ENCODE results near the gene ANXA7. TPM values are rescaled to one million over a fixed set of nuclear protein-coding genes. Genes with fewer than 3 reads are reported as not detected.

ANXA7 gene
- polyA plus RNA-seq, 4 donors, result 44.3 to 64.8 (median 55.7) TPM

- Histone ChIP-seq H3K4me3 (ENCODE audit: low read depth in 1 of 3, low read length in 3 of 3) (no peak overlapping the region), H3K27ac (ENCODE audit: low read depth in 1 of 3, low read length in 2 of 3) (no peak overlapping the region), H3K9me3 (ENCODE audit: control insufficient read depth in 2 of 2, insufficient read depth in 1 of 2, low read depth in 1 of 2, low read length in 1 of 2) (no peaks in the 10 kb centered on the region), H3K36me3 (ENCODE audit: control insufficient read depth in 3 of 3, insufficient read depth in 2 of 3, low read depth in 1 of 3, low read length in 3 of 3) (peaks cover 0 to 20% (median 3%) of the 10 kb centered on the region in 3 donors), H3K27me3 (ENCODE audit: control insufficient read depth in 3 of 3, insufficient read depth in 3 of 3, low read length in 3 of 3) (no peaks in the 10 kb centered on the region), H3K4me1 (ENCODE audit: control insufficient read depth in 3 of 3, insufficient read depth in 2 of 3, low read depth in 1 of 3, low read length in 2 of 3) (no peaks in the 10 kb centered on the region)
- 80 to 100% (median 93%) methylated on average over 1 of the region's 1 CpG for WGBS, 3 donors
- DNase-seq (no peak), FAIRE-seq (no peak)
Measured at GRCh38 chr10:73444457-73444856, 30.6 kb upstream of the ANXA7 start.

- H3K27ac ChIP-seq (ENCODE audit: low read depth in 1 of 3, low read length in 2 of 3), result no peak overlapping the region
- WGBS, 3 donors, result 86 to 100% (median 90%) methylated on average over 1 of the region's 1 CpG
- H3K36me3 ChIP-seq (ENCODE audit: control insufficient read depth in 3 of 3, insufficient read depth in 2 of 3, low read depth in 1 of 3, low read length in 3 of 3), result peaks cover 3 to 14% (median 11%) of the 10 kb centered on the region in 3 donors
- no peaks in the 10 kb centered on the region for H3K9me3 ChIP-seq (ENCODE audit: control insufficient read depth in 2 of 2, insufficient read depth in 1 of 2, low read depth in 1 of 2, low read length in 1 of 2)
- no peaks in the 10 kb centered on the region for H3K4me1 ChIP-seq (ENCODE audit: control insufficient read depth in 3 of 3, insufficient read depth in 2 of 3, low read depth in 1 of 3, low read length in 2 of 3)
- DNase-seq (no peak), FAIRE-seq (no peak)
- no peak overlapping the region for H3K4me3 ChIP-seq (ENCODE audit: low read depth in 1 of 3, low read length in 3 of 3)
- H3K27me3 ChIP-seq (ENCODE audit: control insufficient read depth in 3 of 3, insufficient read depth in 3 of 3, low read length in 3 of 3), result no peaks in the 10 kb centered on the region
Measured at GRCh38 chr10:73439605-73440312, 25.9 kb upstream of the ANXA7 start.

GRCh38 chr10:73439055-73439454, 25.2 kb upstream of the ANXA7 start:
- H3K27ac ChIP-seq (ENCODE audit: low read depth in 1 of 3, low read length in 2 of 3), result no peak overlapping the region
- H3K27me3 ChIP-seq (ENCODE audit: control insufficient read depth in 3 of 3, insufficient read depth in 3 of 3, low read length in 3 of 3), result no peaks in the 10 kb centered on the region
- FAIRE-seq (no peak), DNase-seq (no peak)
- H3K4me3 ChIP-seq (ENCODE audit: low read depth in 1 of 3, low read length in 3 of 3), result no peak overlapping the region
- peaks cover 3 to 11% (median 10%) of the 10 kb centered on the region in 3 donors for H3K36me3 ChIP-seq (ENCODE audit: control insufficient read depth in 3 of 3, insufficient read depth in 2 of 3, low read depth in 1 of 3, low read length in 3 of 3)
- no peaks in the 10 kb centered on the region for H3K4me1 ChIP-seq (ENCODE audit: control insufficient read depth in 3 of 3, insufficient read depth in 2 of 3, low read depth in 1 of 3, low read length in 2 of 3)
- WGBS, 3 donors, result 90 to 96% (median 94%) methylated on average over 1 of the region's 1 CpG
- H3K9me3 ChIP-seq (ENCODE audit: control insufficient read depth in 2 of 2, insufficient read depth in 1 of 2, low read depth in 1 of 2, low read length in 1 of 2), result no peaks in the 10 kb centered on the region

- H3K36me3 ChIP-seq (ENCODE audit: control insufficient read depth in 3 of 3, insufficient read depth in 2 of 3, low read depth in 1 of 3, low read length in 3 of 3), result peaks cover 3 to 9% (median 6%) of the 10 kb centered on the region in 3 donors
Measured at GRCh38 chr10:73433538-73433867, 19.6 kb upstream of the ANXA7 start, which contains the start of gene MSS51. MSS51 (minus strand) TSS chr10:73433561; CDS start chr10:73428284, 5,277 bp downstream.

GRCh38 chr10:73432646-73433537, 19.0 kb upstream of the ANXA7 start:
- no peak overlapping the region for H3K27ac ChIP-seq (ENCODE audit: low read depth in 1 of 3, low read length in 2 of 3)
- H3K4me1 ChIP-seq (ENCODE audit: control insufficient read depth in 3 of 3, insufficient read depth in 2 of 3, low read depth in 1 of 3, low read length in 2 of 3), result no peaks in the 10 kb centered on the region
- no peak overlapping the region for H3K4me3 ChIP-seq (ENCODE audit: low read depth in 1 of 3, low read length in 3 of 3)
- H3K27me3 ChIP-seq (ENCODE audit: control insufficient read depth in 3 of 3, insufficient read depth in 3 of 3, low read length in 3 of 3), result no peaks in the 10 kb centered on the region
- no peaks in the 10 kb centered on the region for H3K9me3 ChIP-seq (ENCODE audit: control insufficient read depth in 2 of 2, insufficient read depth in 1 of 2, low read depth in 1 of 2, low read length in 1 of 2)
- H3K36me3 ChIP-seq (ENCODE audit: control insufficient read depth in 3 of 3, insufficient read depth in 2 of 3, low read depth in 1 of 3, low read length in 3 of 3), result peaks cover 5 to 9% (median 6%) of the 10 kb centered on the region in 3 donors
- 75 to 85% (median 85%) methylated on average over 2 of the region's 2 CpGs for WGBS, 3 donors
- FAIRE-seq (no peak), DNase-seq (no peak)

More at GRCh38 chr10:73433538-73433867, 19.6 kb upstream of the ANXA7 start, which contains the start of gene MSS51:
- H3K27ac ChIP-seq (ENCODE audit: low read depth in 1 of 3, low read length in 2 of 3), result no peak within 1 kb of the TSS
- no peaks in the 10 kb centered on the region for H3K27me3 ChIP-seq (ENCODE audit: control insufficient read depth in 3 of 3, insufficient read depth in 3 of 3, low read length in 3 of 3)
- FAIRE-seq, result no peak
- no peak within 1 kb of the TSS for H3K4me3 ChIP-seq (ENCODE audit: low read depth in 1 of 3, low read length in 3 of 3)
- no peak for DNase-seq
- H3K4me1 ChIP-seq (ENCODE audit: control insufficient read depth in 3 of 3, insufficient read depth in 2 of 3, low read depth in 1 of 3, low read length in 2 of 3), result no peaks in the 10 kb centered on the region
- H3K9me3 ChIP-seq (ENCODE audit: control insufficient read depth in 2 of 2, insufficient read depth in 1 of 2, low read depth in 1 of 2, low read length in 1 of 2), result no peaks in the 10 kb centered on the region

GRCh38 chr10:73426318-73426717, 12.5 kb upstream of the ANXA7 start:
- Histone ChIP-seq H3K4me3 (ENCODE audit: low read depth in 1 of 3, low read length in 3 of 3) (no peak overlapping the region), H3K9me3 (ENCODE audit: control insufficient read depth in 2 of 2, insufficient read depth in 1 of 2, low read depth in 1 of 2, low read length in 1 of 2) (no peaks in the 10 kb centered on the region), H3K27ac (ENCODE audit: low read depth in 1 of 3, low read length in 2 of 3) (no peak overlapping the region), H3K27me3 (ENCODE audit: control insufficient read depth in 3 of 3, insufficient read depth in 3 of 3, low read length in 3 of 3) (no peaks in the 10 kb centered on the region), H3K4me1 (ENCODE audit: control insufficient read depth in 3 of 3, insufficient read depth in 2 of 3, low read depth in 1 of 3, low read length in 2 of 3) (no peaks in the 10 kb centered on the region), H3K36me3 (ENCODE audit: control insufficient read depth in 3 of 3, insufficient read depth in 2 of 3, low read depth in 1 of 3, low read length in 3 of 3) (peaks cover 6 to 34% (median 21%) of the 10 kb centered on the region in 3 donors)
- 97 to 99% (median 98%) methylated on average over 4 of the region's 4 CpGs for WGBS, 3 donors
- no peak for DNase-seq
- FAIRE-seq, result no peak

- DNase-seq (no peak), FAIRE-seq (no peak)
- no peaks in the 10 kb centered on the region for H3K9me3 ChIP-seq (ENCODE audit: control insufficient read depth in 2 of 2, insufficient read depth in 1 of 2, low read depth in 1 of 2, low read length in 1 of 2)
- H3K4me1 ChIP-seq (ENCODE audit: control insufficient read depth in 3 of 3, insufficient read depth in 2 of 3, low read depth in 1 of 3, low read length in 2 of 3), result no peaks in the 10 kb centered on the region
- peaks cover 6 to 34% (median 21%) of the 10 kb centered on the region in 3 donors for H3K36me3 ChIP-seq (ENCODE audit: control insufficient read depth in 3 of 3, insufficient read depth in 2 of 3, low read depth in 1 of 3, low read length in 3 of 3)
- H3K4me3 ChIP-seq (ENCODE audit: low read depth in 1 of 3, low read length in 3 of 3), result no peak overlapping the region
- WGBS, 3 donors, result 83 to 93% (median 89%) methylated on average over 3 of the region's 3 CpGs
- no peaks in the 10 kb centered on the region for H3K27me3 ChIP-seq (ENCODE audit: control insufficient read depth in 3 of 3, insufficient read depth in 3 of 3, low read length in 3 of 3)
- no peak overlapping the region for H3K27ac ChIP-seq (ENCODE audit: low read depth in 1 of 3, low read length in 2 of 3)
Measured at GRCh38 chr10:73424478-73424877, 10.6 kb upstream of the ANXA7 start.

GRCh38 chr10:73423309-73423708, 9.5 kb upstream of the ANXA7 start:
- no peak overlapping the region for H3K4me3 ChIP-seq (ENCODE audit: low read depth in 1 of 3, low read length in 3 of 3)
- no peaks in the 10 kb centered on the region for H3K27me3 ChIP-seq (ENCODE audit: control insufficient read depth in 3 of 3, insufficient read depth in 3 of 3, low read length in 3 of 3)
- no peaks in the 10 kb centered on the region for H3K9me3 ChIP-seq (ENCODE audit: control insufficient read depth in 2 of 2, insufficient read depth in 1 of 2, low read depth in 1 of 2, low read length in 1 of 2)
- FAIRE-seq (no peak), DNase-seq (no peak)
- H3K4me1 ChIP-seq (ENCODE audit: control insufficient read depth in 3 of 3, insufficient read depth in 2 of 3, low read depth in 1 of 3, low read length in 2 of 3), result peaks cover 0 to 1% (median 0%) of the 10 kb centered on the region in 3 donors
- H3K27ac ChIP-seq (ENCODE audit: low read depth in 1 of 3, low read length in 2 of 3), result no peak overlapping the region
- H3K36me3 ChIP-seq (ENCODE audit: control insufficient read depth in 3 of 3, insufficient read depth in 2 of 3, low read depth in 1 of 3, low read length in 3 of 3), result peaks cover 5 to 32% (median 21%) of the 10 kb centered on the region in 3 donors
